Astrocyte (in vitro differentiated cells and primary cell): ENCODE results near the gene GRIN2A. TPM values are rescaled to one million over a fixed set of nuclear protein-coding genes. Genes with fewer than 3 reads are reported as not detected.

Experiments
- DNase-seq: peaks from one replicate; pipeline ENCODE4 v3.0.0-alpha.2; 2010; ENCODE audit warnings: low read depth
- FAIRE-seq: peaks from 2 replicates; lab custom pipeline; 2011; peaks lifted over from hg19 to GRCh38; lab: Jason Lieb, UNC
- H2AFZ ChIP-seq: 2 replicates; pipeline ENCODE4 v1.6.0; 2012; ENCODE audit warnings: low read depth, low read length, inconsistent platforms
- H3K27ac ChIP-seq: 2 replicates; pipeline ENCODE4 v1.5.1; 2011; ENCODE audit warnings: low read depth, low read length, inconsistent platforms
- H3K27me3 ChIP-seq: 2 replicates; pipeline ENCODE4 v1.6.0; 2011; ENCODE audit warnings: low read length, inconsistent platforms; ENCODE audit not compliant: insufficient read depth
- H3K36me3 ChIP-seq: 2 replicates; pipeline ENCODE4 v1.5.1; 2011; ENCODE audit warnings: low read length, inconsistent platforms; ENCODE audit not compliant: insufficient read depth
- H3K4me1 ChIP-seq: 2 replicates; pipeline ENCODE4 v1.5.1; 2011; ENCODE audit warnings: low read length, inconsistent platforms; ENCODE audit not compliant: insufficient read depth
- H3K4me2 ChIP-seq: 2 replicates; pipeline ENCODE4 v1.6.0; 2012; ENCODE audit warnings: low read length, inconsistent platforms
- H3K4me3 ChIP-seq: 2 replicates; pipeline ENCODE4 v1.5.1; 2011; ENCODE audit warnings: low read depth, mild to moderate bottlenecking, low read length, inconsistent platforms; ENCODE audit not compliant: insufficient read depth
- H3K79me2 ChIP-seq: 2 replicates; pipeline ENCODE4 v1.6.0; 2012; ENCODE audit warnings: mild to moderate bottlenecking, low read length, inconsistent platforms; ENCODE audit not compliant: insufficient read depth
- H3K9ac ChIP-seq: 2 replicates; pipeline ENCODE4 v1.6.0; 2012; ENCODE audit warnings: mild to moderate bottlenecking, low read length, inconsistent platforms
- H3K9me3 ChIP-seq: 2 replicates; pipeline ENCODE4 v1.5.1; 2012; ENCODE audit warnings: low read depth, mild to moderate bottlenecking, low read length, inconsistent platforms; ENCODE audit not compliant: insufficient read depth
- H4K20me1 ChIP-seq: 2 replicates; pipeline ENCODE4 v1.6.0; 2012; ENCODE audit warnings: low read length, inconsistent platforms; ENCODE audit not compliant: insufficient read depth
- H3K27ac Mint-ChIP-seq: one replicate; pipeline ENCODE4 v1.8.0; 2021; ENCODE audit warnings: mild to moderate bottlenecking, mixed read lengths; ENCODE audit not compliant: unreplicated experiment
- H3K27me3 Mint-ChIP-seq: one replicate; pipeline ENCODE4 v1.8.0; 2021; ENCODE audit warnings: low read depth, mixed read lengths; ENCODE audit not compliant: unreplicated experiment
- H3K36me3 Mint-ChIP-seq: one replicate; pipeline ENCODE4 v1.8.0; 2021; ENCODE audit warnings: low read depth, mixed read lengths; ENCODE audit not compliant: unreplicated experiment
- H3K4me1 Mint-ChIP-seq: one replicate; pipeline ENCODE4 v1.8.0; 2021; ENCODE audit warnings: low read depth, mixed read lengths; ENCODE audit not compliant: unreplicated experiment
- H3K4me3 Mint-ChIP-seq: one replicate; pipeline ENCODE4 v1.8.0; 2021; ENCODE audit warnings: mild to moderate bottlenecking, moderate library complexity, mixed read lengths; ENCODE audit not compliant: unreplicated experiment
- H3K9me3 Mint-ChIP-seq: one replicate; pipeline ENCODE4 v1.8.0; 2021; ENCODE audit warnings: mild to moderate bottlenecking, mixed read lengths; ENCODE audit not compliant: unreplicated experiment
- CTCF ChIP-seq: IDR thresholded peaks from 2 replicates; pipeline ENCODE4 v1.5.1; 2011; ENCODE audit warnings: low read depth, mild to moderate bottlenecking, inconsistent platforms, low read length, moderate library complexity; ENCODE audit not compliant: insufficient read depth
- EZH2 ChIP-seq: IDR thresholded peaks from 2 replicates; pipeline ENCODE4 v1.6.1; 2012; ENCODE audit warnings: mild to moderate bottlenecking, low read length, inconsistent platforms; ENCODE audit not compliant: insufficient read depth
- total RNA-seq: library from RNA; stranded (reverse); gene quantifications from 2 replicates; pipeline ENCODE4 v1.2.1, GENCODE V29; 2021

The GRIN2A gene
- total RNA-seq, 1 donor from 2014 or later, result 0.68 TPM

DNA sequence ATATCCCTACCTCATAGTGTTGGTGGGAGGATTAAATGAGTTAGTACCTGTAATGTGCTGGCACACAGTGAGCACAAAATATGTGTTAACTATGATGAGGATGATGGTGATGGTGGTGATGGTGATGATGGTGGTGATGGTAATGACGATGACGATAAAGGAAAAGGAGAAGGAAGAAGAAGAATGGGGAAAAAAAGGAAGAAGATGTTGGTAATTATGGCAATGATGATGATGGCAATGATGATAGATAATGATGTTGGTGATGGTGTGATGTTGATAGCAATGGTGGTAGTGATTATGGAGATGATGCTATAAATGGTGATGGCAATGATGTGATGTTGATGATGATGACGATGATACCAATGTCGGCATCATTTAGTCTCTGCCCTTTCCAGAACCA is 270.2 kb downstream of the GRIN2A start:
- Mint-ChIP-seq H3K4me1 (no peaks in the 10 kb centered on the region), H3K4me3 (no peak overlapping the region), H3K27ac (no peak overlapping the region), H3K36me3 (no peaks in the 10 kb centered on the region), H3K27me3 (peaks cover 6% of the 10 kb centered on the region), H3K9me3 (no peaks in the 10 kb centered on the region)
- H3K4me2 ChIP-seq, result no peak overlapping the region
- no peak overlapping the region for H3K4me3 ChIP-seq
- H4K20me1 ChIP-seq, result no peaks in the 10 kb centered on the region
- H3K9me3 ChIP-seq, result no peaks in the 10 kb centered on the region
- TF ChIP-seq EZH2, result no peak
- no peak for TF ChIP-seq CTCF
- no peak for DNase-seq
- no peak overlapping the region for H3K9ac ChIP-seq
- no peak overlapping the region for H3K27ac ChIP-seq
- no peaks in the 10 kb centered on the region for H3K36me3 ChIP-seq
- H3K27me3 ChIP-seq, result no peaks in the 10 kb centered on the region
- FAIRE-seq, result no peak
- no peaks in the 10 kb centered on the region for H3K4me1 ChIP-seq
- H2AFZ ChIP-seq, result no peak overlapping the region
- no peaks in the 10 kb centered on the region for H3K79me2 ChIP-seq

GRCh38 chr16:9911231-9911630 is 271.0 kb downstream of the GRIN2A start:
- no peaks in the 10 kb centered on the region for H3K36me3 ChIP-seq
- H3K4me1 Mint-ChIP-seq, result no peaks in the 10 kb centered on the region
- H3K4me1 ChIP-seq, result no peaks in the 10 kb centered on the region
- no peak overlapping the region for H3K4me3 ChIP-seq
- H2AFZ ChIP-seq, result no peak overlapping the region
- H3K9me3 Mint-ChIP-seq, result no peaks in the 10 kb centered on the region
- H3K27me3 Mint-ChIP-seq, result peaks cover 6% of the 10 kb centered on the region
- H3K79me2 ChIP-seq, result no peaks in the 10 kb centered on the region
- H3K27me3 ChIP-seq, result no peaks in the 10 kb centered on the region
- H3K4me2 ChIP-seq, result no peak overlapping the region
- FAIRE-seq (no peak), DNase-seq (no peak)
- no peak for TF ChIP-seq EZH2
- TF ChIP-seq CTCF, result no peak
- no peak overlapping the region for H3K4me3 Mint-ChIP-seq
- H4K20me1 ChIP-seq, result no peaks in the 10 kb centered on the region
- no peaks in the 10 kb centered on the region for H3K36me3 Mint-ChIP-seq
- no peak overlapping the region for H3K9ac ChIP-seq
- H3K27ac Mint-ChIP-seq, result no peak overlapping the region
- no peaks in the 10 kb centered on the region for H3K9me3 ChIP-seq
- no peak overlapping the region for H3K27ac ChIP-seq

DNA sequence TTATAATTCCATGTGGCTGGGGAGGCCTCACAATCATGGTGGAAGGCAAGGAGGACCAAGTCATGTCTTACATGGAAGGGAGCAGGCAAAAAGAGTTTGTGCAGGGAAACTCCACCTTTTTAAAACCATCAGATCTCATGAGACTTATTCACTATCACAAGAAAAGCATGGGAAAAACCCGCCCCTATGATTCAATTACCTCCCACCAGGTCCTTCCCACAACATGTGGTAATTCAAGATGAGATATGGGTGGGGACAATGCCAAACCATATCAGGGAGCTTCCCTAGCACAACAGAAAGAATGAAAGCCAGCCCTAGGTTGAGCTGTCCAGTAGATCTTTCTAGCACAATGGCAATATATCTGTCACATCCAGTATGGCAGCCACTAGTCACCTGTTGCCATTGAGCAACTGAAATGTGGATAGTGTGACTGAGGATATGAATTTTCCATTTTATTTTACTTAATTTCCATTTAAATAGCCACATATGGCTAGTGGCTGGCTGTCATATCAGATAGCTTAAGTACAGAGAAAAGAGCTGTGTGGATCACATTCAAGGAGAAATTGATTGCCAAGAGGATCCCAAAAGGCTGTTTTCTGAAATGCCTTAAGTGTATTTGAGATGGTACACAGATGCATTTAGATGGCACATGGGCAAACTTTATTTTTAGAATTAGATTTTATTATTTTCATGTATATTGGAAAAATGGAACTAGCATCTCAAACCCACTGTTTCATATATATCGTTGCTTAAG is 273.0 kb downstream of the GRIN2A start:
- Histone ChIP-seq H3K4me3 (no peak overlapping the region), H3K4me1 (no peaks in the 10 kb centered on the region), H3K9me3 (no peaks in the 10 kb centered on the region), H3K79me2 (no peaks in the 10 kb centered on the region), H3K4me2 (no peak overlapping the region), H3K9ac (no peak overlapping the region), H3K36me3 (no peaks in the 10 kb centered on the region), H3K27me3 (no peaks in the 10 kb centered on the region), H3K27ac (no peak overlapping the region), H4K20me1 (no peaks in the 10 kb centered on the region), H2AFZ (no peak overlapping the region)
- H3K4me3 Mint-ChIP-seq, result no peak overlapping the region
- H3K4me1 Mint-ChIP-seq, result no peaks in the 10 kb centered on the region
- no peak overlapping the region for H3K27ac Mint-ChIP-seq
- peak; percentile 8 for DNase-seq
- no peak for FAIRE-seq
- no peaks in the 10 kb centered on the region for H3K9me3 Mint-ChIP-seq
- H3K36me3 Mint-ChIP-seq, result no peaks in the 10 kb centered on the region
- peaks cover 8% of the 10 kb centered on the region for H3K27me3 Mint-ChIP-seq
- no peak for TF ChIP-seq EZH2
- TF ChIP-seq CTCF, result no peak
